H1 (cell line): ENCODE results near the gene GNLY. TPM values are rescaled to one million over a fixed set of nuclear protein-coding genes. Genes with fewer than 3 reads are reported as not detected.

Experiments used
- EP300 ChIP-seq, 2 experiments: IDR thresholded peaks; 1 replicate in 1 of 2; 2 replicates in 1 of 2; pipeline ENCODE4 v1.6.1; 2011 to 2012; ENCODE audit warnings: low read depth in 2 of 2, low read length in 2 of 2, mild to moderate bottlenecking in 2 of 2, borderline replicate concordance in 1 of 2, inconsistent platforms in 1 of 2, moderate library complexity in 1 of 2
- polyA plus RNA-seq, 7 experiments: library from polyadenylated mRNA; depleted of rRNA in 3 of 7; stranded (reverse) in 5 of 7; unstranded in 2 of 7; fragments of >200 nt in 5 of 7; fragments of 200-250 nt in 2 of 7; gene quantifications; 1 replicate in 5 of 7; 2 replicates in 1 of 7; 4 replicates in 1 of 7; pipeline versions ENCODE4 v1.2.1 to v1.2.3, GENCODE V29; 2011 to 2013; ENCODE audit warnings: missing spikeins in 2 of 7, mixed read lengths in 2 of 7
- total RNA-seq: library from RNA; stranded (reverse); fragmentation: NEBNext Ultra II Directional; extraction: Animal tissue kit (Norgen Biotek cat#: 25700); gene quantifications from 2 replicates; pipeline ENCODE4 v1.2.1, GENCODE V29; 2021
- TF ChIP-seq, protein P1 (sequence below): fragments of 300-600 bp; sonication (generic); IDR thresholded peaks from 2 replicates; pipeline ENCODE4 v1.7.1; 2012; ENCODE audit warnings: low read length, moderate library complexity, mild to moderate bottlenecking, inconsistent platforms; ENCODE audit not compliant: insufficient replicate concordance

GNLY gene
- total and polyA plus RNA-seq, 2 of the 8 experiments (the other 6 are each of a cell fraction or from before 2014, with no cell fraction given) = 0.03 TPM; not detected in 1

DNA sequence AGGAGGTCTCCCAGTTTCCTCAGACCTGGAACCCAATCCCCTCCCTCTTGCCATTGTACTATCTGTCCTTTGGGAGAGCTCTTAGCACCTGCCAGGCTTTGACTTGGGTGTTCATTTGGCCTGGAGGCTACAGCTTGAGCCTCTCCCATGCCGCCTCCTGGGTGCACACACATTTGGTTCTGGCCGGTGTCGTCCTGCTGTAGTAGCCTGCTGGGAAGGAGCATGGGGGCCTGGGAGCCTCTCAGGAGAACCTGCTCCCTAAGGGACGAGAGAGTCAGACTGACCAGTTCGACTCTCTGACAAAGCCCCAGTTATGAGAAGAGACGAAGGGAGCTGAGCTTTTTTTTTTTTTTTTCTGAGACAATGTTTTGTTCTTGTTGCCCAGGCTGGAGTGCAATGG is 18.7 kb upstream of the GNLY start (continued):
- TF ChIP-seq, protein P1, sequence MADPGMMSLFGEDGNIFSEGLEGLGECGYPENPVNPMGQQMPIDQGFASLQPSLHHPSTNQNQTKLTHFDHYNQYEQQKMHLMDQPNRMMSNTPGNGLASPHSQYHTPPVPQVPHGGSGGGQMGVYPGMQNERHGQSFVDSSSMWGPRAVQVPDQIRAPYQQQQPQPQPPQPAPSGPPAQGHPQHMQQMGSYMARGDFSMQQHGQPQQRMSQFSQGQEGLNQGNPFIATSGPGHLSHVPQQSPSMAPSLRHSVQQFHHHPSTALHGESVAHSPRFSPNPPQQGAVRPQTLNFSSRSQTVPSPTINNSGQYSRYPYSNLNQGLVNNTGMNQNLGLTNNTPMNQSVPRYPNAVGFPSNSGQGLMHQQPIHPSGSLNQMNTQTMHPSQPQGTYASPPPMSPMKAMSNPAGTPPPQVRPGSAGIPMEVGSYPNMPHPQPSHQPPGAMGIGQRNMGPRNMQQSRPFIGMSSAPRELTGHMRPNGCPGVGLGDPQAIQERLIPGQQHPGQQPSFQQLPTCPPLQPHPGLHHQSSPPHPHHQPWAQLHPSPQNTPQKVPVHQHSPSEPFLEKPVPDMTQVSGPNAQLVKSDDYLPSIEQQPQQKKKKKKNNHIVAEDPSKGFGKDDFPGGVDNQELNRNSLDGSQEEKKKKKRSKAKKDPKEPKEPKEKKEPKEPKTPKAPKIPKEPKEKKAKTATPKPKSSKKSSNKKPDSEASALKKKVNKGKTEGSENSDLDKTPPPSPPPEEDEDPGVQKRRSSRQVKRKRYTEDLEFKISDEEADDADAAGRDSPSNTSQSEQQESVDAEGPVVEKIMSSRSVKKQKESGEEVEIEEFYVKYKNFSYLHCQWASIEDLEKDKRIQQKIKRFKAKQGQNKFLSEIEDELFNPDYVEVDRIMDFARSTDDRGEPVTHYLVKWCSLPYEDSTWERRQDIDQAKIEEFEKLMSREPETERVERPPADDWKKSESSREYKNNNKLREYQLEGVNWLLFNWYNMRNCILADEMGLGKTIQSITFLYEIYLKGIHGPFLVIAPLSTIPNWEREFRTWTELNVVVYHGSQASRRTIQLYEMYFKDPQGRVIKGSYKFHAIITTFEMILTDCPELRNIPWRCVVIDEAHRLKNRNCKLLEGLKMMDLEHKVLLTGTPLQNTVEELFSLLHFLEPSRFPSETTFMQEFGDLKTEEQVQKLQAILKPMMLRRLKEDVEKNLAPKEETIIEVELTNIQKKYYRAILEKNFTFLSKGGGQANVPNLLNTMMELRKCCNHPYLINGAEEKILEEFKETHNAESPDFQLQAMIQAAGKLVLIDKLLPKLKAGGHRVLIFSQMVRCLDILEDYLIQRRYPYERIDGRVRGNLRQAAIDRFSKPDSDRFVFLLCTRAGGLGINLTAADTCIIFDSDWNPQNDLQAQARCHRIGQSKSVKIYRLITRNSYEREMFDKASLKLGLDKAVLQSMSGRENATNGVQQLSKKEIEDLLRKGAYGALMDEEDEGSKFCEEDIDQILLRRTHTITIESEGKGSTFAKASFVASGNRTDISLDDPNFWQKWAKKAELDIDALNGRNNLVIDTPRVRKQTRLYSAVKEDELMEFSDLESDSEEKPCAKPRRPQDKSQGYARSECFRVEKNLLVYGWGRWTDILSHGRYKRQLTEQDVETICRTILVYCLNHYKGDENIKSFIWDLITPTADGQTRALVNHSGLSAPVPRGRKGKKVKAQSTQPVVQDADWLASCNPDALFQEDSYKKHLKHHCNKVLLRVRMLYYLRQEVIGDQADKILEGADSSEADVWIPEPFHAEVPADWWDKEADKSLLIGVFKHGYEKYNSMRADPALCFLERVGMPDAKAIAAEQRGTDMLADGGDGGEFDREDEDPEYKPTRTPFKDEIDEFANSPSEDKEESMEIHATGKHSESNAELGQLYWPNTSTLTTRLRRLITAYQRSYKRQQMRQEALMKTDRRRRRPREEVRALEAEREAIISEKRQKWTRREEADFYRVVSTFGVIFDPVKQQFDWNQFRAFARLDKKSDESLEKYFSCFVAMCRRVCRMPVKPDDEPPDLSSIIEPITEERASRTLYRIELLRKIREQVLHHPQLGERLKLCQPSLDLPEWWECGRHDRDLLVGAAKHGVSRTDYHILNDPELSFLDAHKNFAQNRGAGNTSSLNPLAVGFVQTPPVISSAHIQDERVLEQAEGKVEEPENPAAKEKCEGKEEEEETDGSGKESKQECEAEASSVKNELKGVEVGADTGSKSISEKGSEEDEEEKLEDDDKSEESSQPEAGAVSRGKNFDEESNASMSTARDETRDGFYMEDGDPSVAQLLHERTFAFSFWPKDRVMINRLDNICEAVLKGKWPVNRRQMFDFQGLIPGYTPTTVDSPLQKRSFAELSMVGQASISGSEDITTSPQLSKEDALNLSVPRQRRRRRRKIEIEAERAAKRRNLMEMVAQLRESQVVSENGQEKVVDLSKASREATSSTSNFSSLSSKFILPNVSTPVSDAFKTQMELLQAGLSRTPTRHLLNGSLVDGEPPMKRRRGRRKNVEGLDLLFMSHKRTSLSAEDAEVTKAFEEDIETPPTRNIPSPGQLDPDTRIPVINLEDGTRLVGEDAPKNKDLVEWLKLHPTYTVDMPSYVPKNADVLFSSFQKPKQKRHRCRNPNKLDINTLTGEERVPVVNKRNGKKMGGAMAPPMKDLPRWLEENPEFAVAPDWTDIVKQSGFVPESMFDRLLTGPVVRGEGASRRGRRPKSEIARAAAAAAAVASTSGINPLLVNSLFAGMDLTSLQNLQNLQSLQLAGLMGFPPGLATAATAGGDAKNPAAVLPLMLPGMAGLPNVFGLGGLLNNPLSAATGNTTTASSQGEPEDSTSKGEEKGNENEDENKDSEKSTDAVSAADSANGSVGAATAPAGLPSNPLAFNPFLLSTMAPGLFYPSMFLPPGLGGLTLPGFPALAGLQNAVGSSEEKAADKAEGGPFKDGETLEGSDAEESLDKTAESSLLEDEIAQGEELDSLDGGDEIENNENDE = no peak
- no peak for TF ChIP-seq EP300 (IDR thresholded peaks at IDR 0.05; ENCODE audit: borderline replicate concordance in 1 of 2, low read depth in 2 of 2, low read length in 2 of 2)
